Nephron (organoid): ENCODE results near the gene MST1R.
A peak's percentile ranks its signal among the peaks of the same experiment; 100 is the strongest.
"Not testable (repeated sequence)": the region's sequence is repeated elsewhere in the genome, so short reads cannot be mapped to it uniquely, and the experiment has no call there.

Experiments used
- H3K27ac Mint-ChIP-seq, 3 experiments: 2 replicates each; pipeline ENCODE4 v1.8.0; 2020; ENCODE audit warnings: mixed read lengths in 3 of 3, mild to moderate bottlenecking in 2 of 3, moderate library complexity in 1 of 3
- H3K27me3 Mint-ChIP-seq: 2 replicates; pipeline ENCODE4 v1.8.0; 2021; ENCODE audit warnings: low read depth, mild to moderate bottlenecking, moderate library complexity, mixed read lengths
- H3K36me3 Mint-ChIP-seq: 2 replicates; pipeline ENCODE4 v1.8.0; 2020; ENCODE audit warnings: low read depth, mixed read lengths
- H3K4me1 Mint-ChIP-seq: 2 replicates; pipeline ENCODE4 v1.8.0; 2020; ENCODE audit warnings: mixed read lengths
- H3K4me3 Mint-ChIP-seq, 3 experiments: 2 replicates each; pipeline ENCODE4 v1.8.0; 2020; ENCODE audit warnings: mild to moderate bottlenecking in 3 of 3, mixed read lengths in 3 of 3, moderate library complexity in 2 of 3
- H3K9me3 Mint-ChIP-seq: 2 replicates; pipeline ENCODE4 v1.8.0; 2020; ENCODE audit warnings: mixed read lengths
- TF ChIP-seq, protein P1 (sequence below), 3 experiments: fragments of 200-600 bp; sonication (generic); IDR thresholded peaks; one replicate each; pipeline ENCODE4 v1.5.0; 2021; ENCODE audit warnings: antibody characterized with exemption in 3 of 3; ENCODE audit not compliant: unreplicated experiment in 3 of 3

MST1R gene

DNA sequence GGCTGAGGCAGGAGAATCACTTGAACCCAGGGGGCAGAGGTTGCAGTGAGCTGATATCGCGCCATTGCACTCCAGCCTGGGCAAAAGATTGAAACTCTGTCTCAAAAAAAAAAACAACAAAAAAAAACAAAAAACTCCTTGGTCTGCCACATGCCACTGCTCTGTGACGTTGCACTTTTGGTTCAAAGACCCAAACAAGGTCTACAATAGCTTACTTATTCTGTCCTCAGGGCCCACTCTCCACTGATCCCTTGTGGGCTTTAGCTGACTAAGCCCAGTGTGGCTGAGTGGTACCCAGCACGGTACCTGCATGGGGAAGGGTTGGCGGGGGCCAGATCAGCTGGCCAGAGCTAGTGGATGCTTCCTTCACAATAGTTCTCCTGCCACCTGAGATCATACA lies 24.1 kb upstream of the MST1R start:
- H3K9me3 Mint-ChIP-seq, result no peaks in the 10 kb centered on the region
- peaks cover 12% of the 10 kb centered on the region for H3K4me1 Mint-ChIP-seq
- TF ChIP-seq, protein P1, sequence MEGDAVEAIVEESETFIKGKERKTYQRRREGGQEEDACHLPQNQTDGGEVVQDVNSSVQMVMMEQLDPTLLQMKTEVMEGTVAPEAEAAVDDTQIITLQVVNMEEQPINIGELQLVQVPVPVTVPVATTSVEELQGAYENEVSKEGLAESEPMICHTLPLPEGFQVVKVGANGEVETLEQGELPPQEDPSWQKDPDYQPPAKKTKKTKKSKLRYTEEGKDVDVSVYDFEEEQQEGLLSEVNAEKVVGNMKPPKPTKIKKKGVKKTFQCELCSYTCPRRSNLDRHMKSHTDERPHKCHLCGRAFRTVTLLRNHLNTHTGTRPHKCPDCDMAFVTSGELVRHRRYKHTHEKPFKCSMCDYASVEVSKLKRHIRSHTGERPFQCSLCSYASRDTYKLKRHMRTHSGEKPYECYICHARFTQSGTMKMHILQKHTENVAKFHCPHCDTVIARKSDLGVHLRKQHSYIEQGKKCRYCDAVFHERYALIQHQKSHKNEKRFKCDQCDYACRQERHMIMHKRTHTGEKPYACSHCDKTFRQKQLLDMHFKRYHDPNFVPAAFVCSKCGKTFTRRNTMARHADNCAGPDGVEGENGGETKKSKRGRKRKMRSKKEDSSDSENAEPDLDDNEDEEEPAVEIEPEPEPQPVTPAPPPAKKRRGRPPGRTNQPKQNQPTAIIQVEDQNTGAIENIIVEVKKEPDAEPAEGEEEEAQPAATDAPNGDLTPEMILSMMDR (IDR thresholded peaks at IDR 0.05; ENCODE audit: unreplicated experiment in 3 of 3), result no peak
- no peaks in the 10 kb centered on the region for H3K27me3 Mint-ChIP-seq
- peak overlapping the region; percentile 89 to 94 (median 92) for H3K4me3 Mint-ChIP-seq
- no peak overlapping the region for H3K27ac Mint-ChIP-seq
- peaks cover 6% of the 10 kb centered on the region for H3K36me3 Mint-ChIP-seq

GRCh38 chr3:49926117-49926728 lies 22.6 kb upstream of the MST1R start:
- Mint-ChIP-seq H3K4me1 (peaks cover 9% of the 10 kb centered on the region), H3K27ac (no peak overlapping the region), H3K27me3 (no peaks in the 10 kb centered on the region), H3K9me3 (no peaks in the 10 kb centered on the region), H3K4me3 (no peak overlapping the region), H3K36me3 (peaks cover 6% of the 10 kb centered on the region)
- TF ChIP-seq, protein P1 (IDR thresholded peaks at IDR 0.05; ENCODE audit: unreplicated experiment in 3 of 3), result no peak

- TF ChIP-seq, protein P1 (IDR thresholded peaks at IDR 0.05; ENCODE audit: unreplicated experiment in 3 of 3), result no peak
- no peak overlapping the region for H3K27ac Mint-ChIP-seq
- no peaks in the 10 kb centered on the region for H3K9me3 Mint-ChIP-seq
- H3K4me3 Mint-ChIP-seq, result no peak overlapping the region
- peaks cover 5% of the 10 kb centered on the region for H3K4me1 Mint-ChIP-seq
- H3K27me3 Mint-ChIP-seq, result no peaks in the 10 kb centered on the region
- H3K36me3 Mint-ChIP-seq, result peaks cover 6% of the 10 kb centered on the region
These were observed 21.8 kb upstream of the MST1R start for GRCh38 chr3:49925485-49925884.

- Mint-ChIP-seq H3K36me3 (peaks cover 6% of the 10 kb centered on the region), H3K27ac (no peak overlapping the region), H3K9me3 (no peaks in the 10 kb centered on the region), H3K27me3 (no peaks in the 10 kb centered on the region), H3K4me3 (peak overlapping the region in 1 of 3 experiments; percentile 38), H3K4me1 (no peaks in the 10 kb centered on the region)
- TF ChIP-seq, protein P1 (IDR thresholded peaks at IDR 0.05; ENCODE audit: unreplicated experiment in 3 of 3), result no peak
These were observed 21.0 kb upstream of the MST1R start for GRCh38 chr3:49924683-49925082.

GRCh38 chr3:49917806-49918590 lies 14.3 kb upstream of the MST1R start:
- H3K4me3 Mint-ChIP-seq, H3K27ac Mint-ChIP-seq, H3K27me3 Mint-ChIP-seq, H3K9me3 Mint-ChIP-seq, H3K4me1 Mint-ChIP-seq, H3K36me3 Mint-ChIP-seq: not testable (repeated sequence)

- Mint-ChIP-seq H3K4me3 (no peak overlapping the region), H3K4me1 (no peaks in the 10 kb centered on the region), H3K9me3 (no peaks in the 10 kb centered on the region), H3K27ac (no peak overlapping the region), H3K36me3 (peaks cover 5% of the 10 kb centered on the region), H3K27me3 (peaks cover 4% of the 10 kb centered on the region)
- TF ChIP-seq, protein P1 (IDR thresholded peaks at IDR 0.05; ENCODE audit: unreplicated experiment in 3 of 3), result no peak
These were observed 13.0 kb upstream of the MST1R start for GRCh38 chr3:49916686-49917085.
